Liver (tissue), 9 donors: ENCODE data around the gene GRM1. TPM values are rescaled to one million over a fixed set of nuclear protein-coding genes. Genes with fewer than 3 reads are reported as not detected.

Experiments
- DNase-seq: peaks from one replicate; pipeline ENCODE4 v3.0.0-alpha.2; 2017; ENCODE audit warnings: low spot score
- H3K27ac ChIP-seq, 2 donors: one replicate each; pipeline ENCODE4 v1.7.0; 2013; ENCODE audit warnings: inconsistent platforms in 2 of 2, low read length in 2 of 2, control low read depth in 1 of 2, low read depth in 1 of 2, mild to moderate bottlenecking in 1 of 2
- H3K27me3 ChIP-seq, 4 donors: one replicate each; pipeline versions ENCODE4 v1.6.1 to v1.7.0; 2013; ENCODE audit warnings: low read length in 3 of 4, inconsistent platforms in 1 of 4, mild to moderate bottlenecking in 1 of 4, moderate library complexity in 1 of 4; ENCODE audit not compliant: control insufficient read depth in 4 of 4, insufficient read depth in 4 of 4
- H3K36me3 ChIP-seq, 4 donors: one replicate each; pipeline versions ENCODE4 v1.6.1 to v1.7.0; 2013; ENCODE audit warnings: low read length in 3 of 4, mild to moderate bottlenecking in 3 of 4, low read depth in 1 of 4, moderate library complexity in 1 of 4; ENCODE audit not compliant: control insufficient read depth in 4 of 4, insufficient read depth in 3 of 4
- H3K4me1 ChIP-seq, 4 donors: one replicate each; pipeline versions ENCODE4 v1.6.1 to v1.7.0; 2013; ENCODE audit warnings: low read length in 3 of 4, mild to moderate bottlenecking in 3 of 4, moderate library complexity in 1 of 4; ENCODE audit not compliant: control insufficient read depth in 4 of 4, insufficient read depth in 4 of 4
- H3K4me3 ChIP-seq, 3 donors: one replicate each; pipeline versions ENCODE4 v1.6.1 to v1.7.0; 2013; ENCODE audit warnings: low read length in 3 of 3, control low read depth in 1 of 3, low read depth in 1 of 3, mild to moderate bottlenecking in 1 of 3
- H3K9ac ChIP-seq, 2 donors: one replicate each; pipeline ENCODE4 v1.7.0; 2013; ENCODE audit warnings: low read length in 2 of 2, mild to moderate bottlenecking in 2 of 2, moderate library complexity in 2 of 2, control low read depth in 1 of 2, low read depth in 1 of 2
- H3K9me3 ChIP-seq, 4 donors: one replicate each; pipeline versions ENCODE4 v1.6.1 to v1.7.0; 2013; ENCODE audit warnings: low read length in 3 of 4; ENCODE audit not compliant: control insufficient read depth in 4 of 4
- EGR1 ChIP-seq, 2 donors: IDR thresholded peaks; 2 replicates each; pipeline ENCODE4 v1.6.1; 2016 to 2018; ENCODE audit warnings: antibody characterized with exemption in 2 of 2, low read depth in 2 of 2
- FOXA1 ChIP-seq: IDR thresholded peaks from 2 replicates; pipeline ENCODE4 v1.6.1; 2016; ENCODE audit warnings: antibody characterized with exemption
- FOXA2 ChIP-seq: IDR thresholded peaks from 2 replicates; pipeline ENCODE4 v1.6.1; 2016; ENCODE audit warnings: antibody characterized with exemption
- GABPA ChIP-seq, 2 donors: IDR thresholded peaks in 1 of 2; conservative IDR thresholded peaks in 1 of 2; 2 replicates each; pipeline ENCODE4 v1.6.1; 2016; ENCODE audit warnings: antibody characterized with exemption in 2 of 2, mild to moderate bottlenecking in 1 of 2, moderate library complexity in 1 of 2
- HNF4A ChIP-seq, 2 donors: conservative IDR thresholded peaks; 2 replicates each; pipeline ENCODE4 v1.6.1; 2016; ENCODE audit warnings: antibody characterized with exemption in 2 of 2, mild to moderate bottlenecking in 2 of 2
- HNF4G ChIP-seq: IDR thresholded peaks from 2 replicates; pipeline ENCODE4 v1.6.1; 2016; ENCODE audit warnings: antibody characterized with exemption
- JUND ChIP-seq, 2 donors: IDR thresholded peaks; 2 replicates each; pipeline ENCODE4 v1.6.1; 2016; ENCODE audit warnings: antibody characterized with exemption in 2 of 2
- MAX ChIP-seq: IDR thresholded peaks from 2 replicates; pipeline ENCODE4 v1.6.1; 2016; ENCODE audit warnings: antibody characterized with exemption
- RAD21 ChIP-seq, 2 donors: IDR thresholded peaks; 2 replicates each; pipeline ENCODE4 v1.6.1; 2016; ENCODE audit warnings: antibody characterized with exemption in 2 of 2, mild to moderate bottlenecking in 2 of 2
- SP1 ChIP-seq: IDR thresholded peaks from 2 replicates; pipeline ENCODE4 v1.6.1; 2018; ENCODE audit warnings: antibody characterized with exemption, mild to moderate bottlenecking
- TAF1 ChIP-seq: conservative IDR thresholded peaks from 2 replicates; pipeline ENCODE4 v1.6.1; 2016; ENCODE audit warnings: antibody characterized with exemption, mild to moderate bottlenecking
- YY1 ChIP-seq: IDR thresholded peaks from 2 replicates; pipeline ENCODE4 v1.6.1; 2016; ENCODE audit warnings: antibody characterized with exemption, mild to moderate bottlenecking
- WGBS: extraction: QIAGEN DNeasy Blood & Tissue Kit; methylation state at CpG from one replicate; pipeline ENCODE4 v1.1.7; 2013; 5-methylcytosine and 5-hydroxymethylcytosine counted together
- polyA plus RNA-seq, 2 donors: library from polyadenylated mRNA; stranded (reverse) in 1 of 2; unstranded in 1 of 2; fragments of 200-250 nt in 1 of 2; fragments of >200 nt in 1 of 2; fragmentation: Nextera tagmentation in 1 of 2; extraction: Ambion mirVana in 1 of 2; gene quantifications; one replicate each; pipeline versions ENCODE4 v1.2.1 to v1.2.3, GENCODE V29; 2013 to 2015
- total RNA-seq, 2 donors: library from RNA; depleted of rRNA; stranded (reverse); fragments of >200 nt; gene quantifications; one replicate each; pipeline ENCODE4 v1.2.3, GENCODE V29; 2014
- TF ChIP-seq, protein P1 (sequence below): IDR thresholded peaks from 2 replicates; pipeline ENCODE4 v1.6.1; 2016; ENCODE audit warnings: antibody characterized with exemption
- TF ChIP-seq, protein P2 (sequence below): IDR thresholded peaks from 2 replicates; pipeline ENCODE4 v1.6.1; 2016; ENCODE audit warnings: antibody characterized with exemption, mild to moderate bottlenecking
- TF ChIP-seq, protein P3 (sequence below): IDR thresholded peaks from 2 replicates; pipeline ENCODE4 v1.6.1; 2016; ENCODE audit warnings: antibody characterized with exemption
- donor health status: healthy.
- donor health status: healthy.
- donor health status: healthy.
- donor health status: healthy.
- donor health status: healthy.

The GRM1 gene
- total and polyA plus RNA-seq, 4 donors = under 0.01 to 0.05 (median 0.01) TPM; not detected in 1

- Histone ChIP-seq H3K36me3 (no peaks in the 10 kb centered on the region), H3K4me1 (no peaks in the 10 kb centered on the region), H3K9ac (no peak overlapping the region), H3K27ac (no peak overlapping the region), H3K4me3 (no peak overlapping the region), H3K27me3 (no peaks in the 10 kb centered on the region), H3K9me3 (no peaks in the 10 kb centered on the region)
- DNase-seq = no peak
- TF ChIP-seq YY1 (no peak), EGR1 (IDR thresholded peaks at IDR 0.05; ENCODE audit: low read depth in 2 of 2) (no peak), SP1 (no peak)
- 81% methylated on average over 5 of the region's 5 CpGs for WGBS
Measured at GRCh38 chr6:146316175-146316495, 287.3 kb downstream of the GRM1 start.

GRCh38 chr6:146331013-146331412 is 302.2 kb downstream of the GRM1 start:
- TF ChIP-seq, protein P1, sequence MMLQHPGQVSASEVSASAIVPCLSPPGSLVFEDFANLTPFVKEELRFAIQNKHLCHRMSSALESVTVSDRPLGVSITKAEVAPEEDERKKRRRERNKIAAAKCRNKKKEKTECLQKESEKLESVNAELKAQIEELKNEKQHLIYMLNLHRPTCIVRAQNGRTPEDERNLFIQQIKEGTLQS = no peak
- TF ChIP-seq JUND (IDR thresholded peaks at IDR 0.05) (no peak), FOXA2 (no peak), MAX (no peak), YY1 (no peak), EGR1 (IDR thresholded peaks at IDR 0.05; ENCODE audit: low read depth in 2 of 2) (no peak), GABPA (IDR thresholded peaks at IDR 0.05 in 1 of 2, conservative IDR thresholded peaks at IDR 0.05 in 1 of 2) (no peak), FOXA1 (no peak), RAD21 (IDR thresholded peaks at IDR 0.05) (no peak), HNF4A (conservative IDR thresholded peaks at IDR 0.05) (no peak), TAF1 (no peak), HNF4G (no peak)
- TF ChIP-seq, protein P2, sequence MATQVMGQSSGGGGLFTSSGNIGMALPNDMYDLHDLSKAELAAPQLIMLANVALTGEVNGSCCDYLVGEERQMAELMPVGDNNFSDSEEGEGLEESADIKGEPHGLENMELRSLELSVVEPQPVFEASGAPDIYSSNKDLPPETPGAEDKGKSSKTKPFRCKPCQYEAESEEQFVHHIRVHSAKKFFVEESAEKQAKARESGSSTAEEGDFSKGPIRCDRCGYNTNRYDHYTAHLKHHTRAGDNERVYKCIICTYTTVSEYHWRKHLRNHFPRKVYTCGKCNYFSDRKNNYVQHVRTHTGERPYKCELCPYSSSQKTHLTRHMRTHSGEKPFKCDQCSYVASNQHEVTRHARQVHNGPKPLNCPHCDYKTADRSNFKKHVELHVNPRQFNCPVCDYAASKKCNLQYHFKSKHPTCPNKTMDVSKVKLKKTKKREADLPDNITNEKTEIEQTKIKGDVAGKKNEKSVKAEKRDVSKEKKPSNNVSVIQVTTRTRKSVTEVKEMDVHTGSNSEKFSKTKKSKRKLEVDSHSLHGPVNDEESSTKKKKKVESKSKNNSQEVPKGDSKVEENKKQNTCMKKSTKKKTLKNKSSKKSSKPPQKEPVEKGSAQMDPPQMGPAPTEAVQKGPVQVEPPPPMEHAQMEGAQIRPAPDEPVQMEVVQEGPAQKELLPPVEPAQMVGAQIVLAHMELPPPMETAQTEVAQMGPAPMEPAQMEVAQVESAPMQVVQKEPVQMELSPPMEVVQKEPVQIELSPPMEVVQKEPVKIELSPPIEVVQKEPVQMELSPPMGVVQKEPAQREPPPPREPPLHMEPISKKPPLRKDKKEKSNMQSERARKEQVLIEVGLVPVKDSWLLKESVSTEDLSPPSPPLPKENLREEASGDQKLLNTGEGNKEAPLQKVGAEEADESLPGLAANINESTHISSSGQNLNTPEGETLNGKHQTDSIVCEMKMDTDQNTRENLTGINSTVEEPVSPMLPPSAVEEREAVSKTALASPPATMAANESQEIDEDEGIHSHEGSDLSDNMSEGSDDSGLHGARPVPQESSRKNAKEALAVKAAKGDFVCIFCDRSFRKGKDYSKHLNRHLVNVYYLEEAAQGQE = no peak
- TF ChIP-seq, protein P3, sequence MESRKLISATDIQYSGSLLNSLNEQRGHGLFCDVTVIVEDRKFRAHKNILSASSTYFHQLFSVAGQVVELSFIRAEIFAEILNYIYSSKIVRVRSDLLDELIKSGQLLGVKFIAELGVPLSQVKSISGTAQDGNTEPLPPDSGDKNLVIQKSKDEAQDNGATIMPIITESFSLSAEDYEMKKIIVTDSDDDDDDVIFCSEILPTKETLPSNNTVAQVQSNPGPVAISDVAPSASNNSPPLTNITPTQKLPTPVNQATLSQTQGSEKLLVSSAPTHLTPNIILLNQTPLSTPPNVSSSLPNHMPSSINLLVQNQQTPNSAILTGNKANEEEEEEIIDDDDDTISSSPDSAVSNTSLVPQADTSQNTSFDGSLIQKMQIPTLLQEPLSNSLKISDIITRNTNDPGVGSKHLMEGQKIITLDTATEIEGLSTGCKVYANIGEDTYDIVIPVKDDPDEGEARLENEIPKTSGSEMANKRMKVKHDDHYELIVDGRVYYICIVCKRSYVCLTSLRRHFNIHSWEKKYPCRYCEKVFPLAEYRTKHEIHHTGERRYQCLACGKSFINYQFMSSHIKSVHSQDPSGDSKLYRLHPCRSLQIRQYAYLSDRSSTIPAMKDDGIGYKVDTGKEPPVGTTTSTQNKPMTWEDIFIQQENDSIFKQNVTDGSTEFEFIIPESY = no peak
- Histone ChIP-seq H3K27ac (no peak overlapping the region), H3K4me1 (no peaks in the 10 kb centered on the region), H3K9me3 (no peaks in the 10 kb centered on the region), H3K9ac (no peak overlapping the region), H3K4me3 (no peak overlapping the region), H3K27me3 (no peaks in the 10 kb centered on the region), H3K36me3 (no peaks in the 10 kb centered on the region)
- DNase-seq = no peak
- WGBS = 81% methylated on average over 3 of the region's 3 CpGs
